OCI-LY1 (cell line): ENCODE data around the gene MTOR.
"Not testable (repeated sequence)": the region's sequence is repeated elsewhere in the genome, so short reads cannot be mapped to it uniquely, and the experiment has no call there.

Experiments
- H2AFZ ChIP-seq: fragments of 200-600 bp; sonication (generic), shearing (Covaris generic); 2 replicates; pipeline ENCODE4 v1.6.0; 2014; ENCODE audit warnings: antibody characterized with exemption, mild to moderate bottlenecking, low read length
- H3F3A ChIP-seq: fragments of 200-600 bp; sonication (generic), shearing (Covaris generic); 2 replicates; pipeline ENCODE4 v1.6.0; 2014; ENCODE audit warnings: mild to moderate bottlenecking, antibody characterized with exemption, low read length, moderate library complexity; ENCODE audit not compliant: insufficient read depth
- H3K27ac ChIP-seq: fragments of 200-600 bp; sonication (generic); 2 replicates; pipeline ENCODE4 v1.5.1; 2014; ENCODE audit warnings: low read length, mixed run types, mild to moderate bottlenecking, low read depth; ENCODE audit not compliant: poor library complexity, severe bottlenecking
- H3K27me3 ChIP-seq: fragments of 200-600 bp; sonication (generic); 2 replicates; pipeline ENCODE4 v1.6.0; 2014; ENCODE audit warnings: antibody characterized with exemption, mild to moderate bottlenecking, low read length, moderate library complexity; ENCODE audit not compliant: insufficient read depth
- H3K36me3 ChIP-seq: fragments of 200-600 bp; sonication (generic); 2 replicates; pipeline ENCODE4 v1.6.1; 2014; ENCODE audit warnings: mild to moderate bottlenecking, antibody characterized with exemption, low read length, moderate library complexity, mixed read lengths; ENCODE audit not compliant: insufficient read depth
- H3K4me1 ChIP-seq: fragments of 200-600 bp; sonication (generic); 2 replicates; pipeline ENCODE4 v1.5.1; 2014; ENCODE audit warnings: mild to moderate bottlenecking, low read length, moderate library complexity; ENCODE audit not compliant: insufficient read depth, severe bottlenecking
- H3K4me2 ChIP-seq: fragments of 200-600 bp; sonication (generic), shearing (Covaris generic); 2 replicates; pipeline ENCODE4 v1.6.1; 2014; ENCODE audit warnings: low read length
- H3K4me3 ChIP-seq: fragments of 200-600 bp; sonication (generic); 2 replicates; pipeline ENCODE4 v1.5.1; 2014; ENCODE audit warnings: low read length, low read depth, mild to moderate bottlenecking, mixed read lengths; ENCODE audit not compliant: poor library complexity, severe bottlenecking
- H3K79me2 ChIP-seq: fragments of 200-600 bp; shearing (Covaris generic); 2 replicates; pipeline ENCODE4 v1.6.1; 2016; ENCODE audit warnings: mixed run types, low read length, mixed read lengths; ENCODE audit not compliant: insufficient read depth
- H3K9ac ChIP-seq: fragments of 200-600 bp; sonication (generic), shearing (Covaris generic); 2 replicates; pipeline ENCODE4 v1.6.1; 2014; ENCODE audit warnings: mild to moderate bottlenecking, low read length, mixed read lengths
- H3K9me2 ChIP-seq: fragments of 200-600 bp; sonication (generic), shearing (Covaris generic); 2 replicates; pipeline ENCODE4 v1.6.1; 2014; ENCODE audit warnings: low read depth, mild to moderate bottlenecking, low read length, mixed read lengths
- H3K9me3 ChIP-seq: fragments of 200-600 bp; shearing (Covaris generic); 2 replicates; pipeline ENCODE4 v1.6.1; 2014; ENCODE audit warnings: low read length, mixed read lengths
- H4K20me1 ChIP-seq: fragments of 200-600 bp; sonication (generic), shearing (Covaris generic); 2 replicates; pipeline ENCODE4 v1.6.0; 2016; ENCODE audit warnings: mild to moderate bottlenecking, low read length; ENCODE audit not compliant: insufficient read depth
- CTCF ChIP-seq: fragments of 200-600 bp; sonication (generic), shearing (Covaris generic); IDR thresholded peaks from 2 replicates; pipeline ENCODE4 v1.5.1; 2017; ENCODE audit warnings: mild to moderate bottlenecking, antibody characterized with exemption, low read length, moderate library complexity, mixed read lengths
- EZH2 ChIP-seq: fragments of 200-600 bp; sonication (generic), shearing (Covaris generic); IDR thresholded peaks from 2 replicates; pipeline ENCODE4 v1.8.0; 2017; ENCODE audit warnings: borderline replicate concordance, mixed run types, mild to moderate bottlenecking, antibody characterized with exemption, low read length, moderate library complexity, mixed read lengths

Gene MTOR

GRCh38 chr1:11299225-11299574, 36.8 kb upstream of the MTOR start:
- Histone ChIP-seq H2AFZ (no peak overlapping the region), H3K79me2 (no peaks in the 10 kb centered on the region), H3K27me3 (no peaks in the 10 kb centered on the region), H3K4me3 (no peak overlapping the region), H3K4me2 (no peak overlapping the region), H3K9me3 (no peaks in the 10 kb centered on the region), H4K20me1 (no peaks in the 10 kb centered on the region), H3K36me3 (peaks cover 15% of the 10 kb centered on the region), H3F3A (no peaks in the 10 kb centered on the region), H3K4me1 (no peaks in the 10 kb centered on the region), H3K27ac (no peak overlapping the region), H3K9ac (no peak overlapping the region), H3K9me2 (no peaks in the 10 kb centered on the region)
- no peak for TF ChIP-seq EZH2
- no peak for TF ChIP-seq CTCF

DNA sequence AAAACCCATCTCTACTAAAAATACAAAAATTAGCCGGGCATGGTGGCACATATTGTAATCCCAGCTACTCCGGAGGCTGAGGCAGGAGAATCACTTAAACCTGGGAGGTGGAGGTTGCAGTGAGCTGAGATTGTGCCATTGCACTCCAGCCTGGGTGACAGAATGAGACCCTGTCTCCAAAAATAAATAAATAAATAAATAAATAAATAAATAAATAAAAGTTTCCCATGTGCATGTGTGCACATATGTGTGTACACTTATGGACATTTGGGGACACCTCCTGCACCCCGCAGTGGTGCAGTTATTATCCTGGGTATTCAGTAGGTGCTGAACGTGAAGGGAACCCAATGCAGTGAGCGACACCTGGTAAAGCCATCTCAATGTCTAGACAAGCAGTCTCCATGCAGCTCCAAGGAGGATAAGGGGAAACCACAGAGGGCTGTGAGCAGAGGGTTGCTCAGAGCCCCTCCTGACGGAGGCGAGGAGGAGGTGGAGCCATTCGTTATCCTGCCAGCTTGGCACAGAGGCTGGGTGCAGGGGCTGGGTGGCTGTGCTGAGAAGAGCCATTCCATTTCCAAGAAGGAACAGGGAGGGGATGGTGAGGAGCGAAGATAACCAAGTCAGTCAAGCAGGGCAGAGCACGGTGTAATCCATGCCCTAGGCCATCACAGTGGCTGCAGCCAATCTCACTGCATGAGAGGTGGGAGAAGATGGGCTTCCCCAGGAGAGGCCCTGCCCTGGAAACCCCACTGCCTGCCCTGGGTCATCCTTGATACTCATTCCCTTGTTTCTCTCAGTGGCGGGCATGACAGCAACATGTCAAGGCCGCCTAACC, 36.3 kb upstream of the MTOR start:
- TF ChIP-seq CTCF, result no peak
- TF ChIP-seq EZH2, result no peak
- no peak overlapping the region for H3K27ac ChIP-seq
- no peaks in the 10 kb centered on the region for H3F3A ChIP-seq
- peaks cover 15% of the 10 kb centered on the region for H3K36me3 ChIP-seq
- no peak overlapping the region for H3K4me3 ChIP-seq
- no peaks in the 10 kb centered on the region for H4K20me1 ChIP-seq
- H3K9ac ChIP-seq, result no peak overlapping the region
- H3K4me1 ChIP-seq, result no peaks in the 10 kb centered on the region
- no peak overlapping the region for H3K4me2 ChIP-seq
- no peaks in the 10 kb centered on the region for H3K79me2 ChIP-seq
- H2AFZ ChIP-seq, result no peak overlapping the region
- H3K9me2 ChIP-seq, result no peaks in the 10 kb centered on the region
- no peaks in the 10 kb centered on the region for H3K9me3 ChIP-seq
- H3K27me3 ChIP-seq, result no peaks in the 10 kb centered on the region

DNA sequence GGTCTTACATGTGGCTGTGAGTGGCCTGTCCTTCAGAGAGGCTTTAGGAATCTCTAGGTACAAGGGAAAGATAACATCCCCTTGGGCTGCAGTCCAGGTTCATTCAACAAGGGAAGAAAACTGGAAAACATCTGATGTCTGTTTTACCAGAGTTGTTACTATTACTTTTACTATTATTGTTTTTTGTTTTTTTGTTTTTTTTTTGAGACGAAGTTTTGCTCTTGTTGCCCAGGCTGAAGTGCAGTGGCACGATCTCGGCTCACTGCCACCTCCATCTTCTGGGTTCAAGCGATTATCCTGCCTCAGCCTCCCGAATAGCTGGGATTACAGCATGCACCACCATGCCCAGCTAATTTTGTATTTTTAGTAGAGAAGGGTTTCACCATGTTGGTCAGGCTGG, 35.4 kb upstream of the MTOR start:
- H3K79me2 ChIP-seq, H3K9me2 ChIP-seq, H3K9ac ChIP-seq, H3F3A ChIP-seq, H2AFZ ChIP-seq, H4K20me1 ChIP-seq, H3K9me3 ChIP-seq, H3K27me3 ChIP-seq, H3K4me3 ChIP-seq, H3K4me2 ChIP-seq, H3K4me1 ChIP-seq, H3K27ac ChIP-seq: not testable (repeated sequence)
- H3K36me3 ChIP-seq, result peaks cover 15% of the 10 kb centered on the region

DNA sequence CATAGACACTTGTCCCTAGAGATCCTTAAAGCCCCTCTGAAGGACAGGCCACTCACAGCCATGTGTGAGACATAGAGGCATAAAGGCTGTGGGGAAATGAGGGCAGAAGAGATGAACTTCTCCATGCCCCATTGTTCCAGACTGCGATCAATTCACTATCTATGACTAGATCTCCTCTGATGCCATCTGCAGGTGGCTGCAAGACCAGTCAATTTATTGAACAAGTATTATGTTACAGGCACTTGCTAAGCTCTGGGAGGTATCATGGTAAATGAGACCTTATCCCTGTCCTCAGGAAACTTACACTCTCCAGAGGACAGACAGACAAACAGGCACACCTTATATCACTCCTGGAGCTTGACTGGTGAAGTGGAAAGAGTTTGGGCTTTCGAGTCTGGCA, 33.6 kb upstream of the MTOR start:
- no peaks in the 10 kb centered on the region for H4K20me1 ChIP-seq
- H2AFZ ChIP-seq, result no peak overlapping the region
- no peaks in the 10 kb centered on the region for H3K4me1 ChIP-seq
- H3K27ac ChIP-seq, result no peak overlapping the region
- H3K27me3 ChIP-seq, result no peaks in the 10 kb centered on the region
- TF ChIP-seq EZH2 (no peak), CTCF (no peak)
- H3K9me2 ChIP-seq, result no peaks in the 10 kb centered on the region
- peaks cover 15% of the 10 kb centered on the region for H3K36me3 ChIP-seq
- H3K4me2 ChIP-seq, result no peak overlapping the region
- H3K9ac ChIP-seq, result no peak overlapping the region
- H3K4me3 ChIP-seq, result no peak overlapping the region
- H3K79me2 ChIP-seq, result no peaks in the 10 kb centered on the region
- H3F3A ChIP-seq, result no peaks in the 10 kb centered on the region
- no peaks in the 10 kb centered on the region for H3K9me3 ChIP-seq
